HG03460 (cell line): ENCODE measurements around the gene CFAP47.
"Not testable (repeated sequence)": the region's sequence is repeated elsewhere in the genome, so short reads cannot be mapped to it uniquely, and the experiment has no call there.

ENCODE experiments used
- ATAC-seq: cut with Tn5 transposase; IDR thresholded peaks from one replicate; pipeline ENCODE4 v1.9.1; 2021; ENCODE audit not compliant: unreplicated experiment

The CFAP47 gene

DNA sequence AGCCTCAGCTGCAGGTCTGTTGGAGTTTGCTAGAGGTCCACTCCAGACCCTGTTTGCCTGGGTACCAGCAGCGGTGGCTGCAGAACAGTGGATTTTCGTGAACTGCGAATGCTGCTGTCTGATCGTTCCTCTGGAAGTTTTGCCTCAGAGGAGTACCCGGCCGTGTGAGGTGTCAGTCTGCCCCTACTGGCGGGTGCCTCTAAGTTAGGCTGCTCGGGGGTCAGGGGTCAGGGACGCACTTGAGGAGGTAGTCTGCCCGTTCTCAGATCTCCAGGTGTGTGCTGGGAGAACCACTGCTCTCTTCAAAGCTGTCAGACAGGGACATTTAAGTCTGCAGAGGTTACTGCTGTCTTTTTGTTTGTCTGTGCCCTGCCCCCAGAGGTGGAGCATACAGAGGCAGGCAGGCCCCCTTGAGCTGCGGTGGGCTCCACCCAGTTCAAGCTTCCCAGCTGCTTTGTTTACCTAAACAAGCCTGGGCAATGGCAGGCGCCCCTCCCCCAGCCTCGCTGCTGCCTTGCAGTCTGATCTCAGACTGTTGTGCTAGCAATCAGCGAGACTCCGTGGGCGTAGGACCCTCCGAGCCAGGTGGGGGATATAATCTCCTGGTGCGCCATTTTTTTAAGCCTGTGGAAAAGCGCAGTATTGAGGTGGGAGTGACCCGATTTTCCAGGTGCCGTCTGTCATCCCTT is 315.4 kb downstream of the CFAP47 start:
- not testable (repeated sequence) for ATAC-seq

GRCh38 chrX:36241397-36241796 is 321.9 kb downstream of the CFAP47 start:
- no peak for ATAC-seq

DNA sequence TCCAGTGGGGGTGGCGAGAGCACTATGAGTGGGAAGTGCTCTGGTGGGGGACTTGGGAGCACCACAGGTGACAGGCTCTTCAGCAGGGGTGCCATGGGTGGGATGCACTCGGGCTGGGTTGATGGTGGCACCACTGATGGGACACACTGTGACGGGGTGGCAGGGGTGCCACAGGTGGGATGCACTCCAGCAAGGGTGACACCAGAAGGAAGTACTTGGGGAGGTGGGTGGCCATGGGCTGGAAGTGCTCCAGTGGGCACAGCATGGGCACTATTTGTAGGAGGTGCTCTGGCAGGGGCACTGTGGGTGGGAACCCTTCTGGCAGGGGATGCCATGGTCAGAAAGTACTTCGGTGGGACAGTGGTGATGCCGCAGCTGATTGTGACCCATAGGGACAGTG is 346.6 kb downstream of the CFAP47 start:
- ATAC-seq, result no peak

GRCh38 chrX:36310136-36310535 is 390.6 kb downstream of the CFAP47 start:
- ATAC-seq, result no peak

DNA sequence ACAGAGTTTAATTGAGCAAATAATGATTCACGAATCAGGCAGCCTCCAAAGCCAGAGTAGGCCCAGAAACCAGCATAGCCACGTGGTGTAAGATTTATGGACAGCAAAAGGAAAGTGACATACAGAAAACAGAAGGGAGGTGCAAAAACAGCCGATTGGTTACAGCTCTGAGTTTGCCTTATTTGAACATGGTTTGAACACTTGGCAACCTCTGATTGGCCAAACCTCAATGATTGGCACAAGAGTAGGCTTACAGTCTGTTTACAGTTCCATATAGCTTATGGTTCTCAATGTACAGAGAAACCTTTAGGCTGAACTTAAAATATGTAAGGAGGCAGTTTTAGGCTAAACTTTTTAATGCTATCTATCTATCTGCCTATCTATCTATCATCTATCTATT is 394.8 kb downstream of the CFAP47 start:
- no peak for ATAC-seq

DNA sequence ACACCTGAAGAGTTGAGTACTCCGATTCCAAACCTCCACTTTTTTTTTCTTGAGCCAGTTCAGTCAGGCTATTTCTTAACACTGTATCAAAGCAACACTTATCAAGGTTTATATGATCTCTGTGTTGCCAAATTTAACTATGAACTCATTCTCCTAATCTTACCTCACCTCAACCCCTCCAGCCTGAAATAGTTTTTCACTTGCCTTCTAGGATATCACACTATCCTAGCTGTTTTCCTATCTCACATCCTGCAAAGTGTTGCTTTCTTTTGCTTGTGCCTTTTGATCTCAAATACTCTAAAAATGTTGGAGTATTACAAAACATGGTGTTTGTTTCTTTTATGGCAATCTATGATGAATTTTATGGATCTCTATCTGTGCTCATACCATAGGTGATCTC is 415.0 kb downstream of the CFAP47 start:
- no peak for ATAC-seq

DNA sequence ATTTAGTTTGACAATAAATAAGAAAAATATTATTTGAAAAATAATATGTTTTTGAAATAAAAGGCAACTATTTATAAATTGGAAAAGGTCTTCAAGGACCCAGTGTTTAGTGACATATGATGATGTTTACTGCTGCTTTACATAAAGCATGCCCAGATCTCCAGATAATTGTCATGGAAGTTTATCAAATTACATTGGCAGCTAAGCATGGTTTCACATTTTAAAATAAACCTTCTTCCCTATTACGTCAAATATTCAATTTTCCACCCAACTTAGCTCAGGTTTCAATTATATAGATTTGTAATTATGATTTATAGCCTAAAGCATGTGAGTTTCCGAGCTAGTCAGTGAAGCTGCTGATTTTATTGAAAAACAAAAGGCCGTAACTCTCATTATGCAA is 417.2 kb downstream of the CFAP47 start:
- ATAC-seq, result no peak

- ATAC-seq, result no peak
Observed at GRCh38 chrX:36344301-36344700, 424.8 kb downstream of the CFAP47 start.

DNA sequence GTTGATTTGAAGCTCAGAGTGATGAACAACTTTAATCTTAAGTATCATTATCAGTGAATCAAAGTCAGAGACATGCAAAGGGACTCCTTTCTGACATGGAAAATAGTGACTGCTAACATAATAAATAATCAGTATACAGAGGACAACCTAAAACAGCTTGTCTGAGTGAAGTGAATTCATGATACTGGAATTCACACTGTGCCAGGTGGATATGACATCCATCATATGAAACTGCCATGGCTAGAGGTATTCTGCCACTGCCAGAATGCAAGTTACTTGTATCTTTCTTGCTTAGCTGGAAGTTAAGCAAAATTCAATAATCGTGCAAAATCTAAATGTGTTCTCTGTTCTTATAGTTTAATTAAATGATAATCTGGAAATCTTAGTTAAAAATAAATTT is 429.0 kb downstream of the CFAP47 start:
- no peak for ATAC-seq

GRCh38 chrX:36357855-36358254 is 438.3 kb downstream of the CFAP47 start:
- no peak for ATAC-seq

DNA sequence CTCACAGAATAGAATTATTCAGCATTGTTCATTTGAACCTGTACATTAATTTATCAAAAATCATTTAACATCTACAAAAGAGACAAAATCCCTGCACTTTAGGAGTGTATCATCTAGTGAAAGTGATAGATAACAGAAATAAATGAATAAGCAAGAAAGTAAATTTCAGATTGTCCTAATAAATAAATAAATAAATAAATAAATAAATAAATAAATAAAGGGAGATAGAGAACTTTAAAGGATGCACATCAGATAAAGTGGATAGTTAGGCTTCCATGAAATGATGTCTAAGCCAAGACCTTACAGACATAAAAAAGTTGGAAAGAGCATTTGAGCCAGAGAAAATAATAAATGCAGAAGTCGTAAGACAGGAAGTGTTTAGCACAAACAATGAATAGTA is 444.7 kb downstream of the CFAP47 start:
- no peak for ATAC-seq

DNA sequence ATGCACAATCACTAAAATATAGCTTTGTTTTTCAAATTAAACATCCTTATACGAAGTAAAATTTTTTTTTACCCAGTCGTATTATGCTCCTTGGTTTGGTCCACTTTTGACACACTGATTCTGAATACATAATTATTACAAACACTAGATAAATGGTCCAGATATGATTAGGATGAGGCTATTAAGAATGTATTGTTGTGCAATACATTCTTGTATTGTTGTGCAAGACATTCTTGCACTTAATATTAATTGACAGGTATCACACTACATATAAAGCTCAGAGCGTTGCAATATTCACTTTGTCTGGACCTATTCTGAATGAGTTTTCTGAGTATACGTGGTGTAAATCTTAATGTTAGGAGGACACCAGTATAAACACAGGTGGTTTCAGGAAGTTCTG is 464.0 kb downstream of the CFAP47 start:
- no peak for ATAC-seq

GRCh38 chrX:36388901-36389300 is 469.4 kb downstream of the CFAP47 start:
- no peak for ATAC-seq

DNA sequence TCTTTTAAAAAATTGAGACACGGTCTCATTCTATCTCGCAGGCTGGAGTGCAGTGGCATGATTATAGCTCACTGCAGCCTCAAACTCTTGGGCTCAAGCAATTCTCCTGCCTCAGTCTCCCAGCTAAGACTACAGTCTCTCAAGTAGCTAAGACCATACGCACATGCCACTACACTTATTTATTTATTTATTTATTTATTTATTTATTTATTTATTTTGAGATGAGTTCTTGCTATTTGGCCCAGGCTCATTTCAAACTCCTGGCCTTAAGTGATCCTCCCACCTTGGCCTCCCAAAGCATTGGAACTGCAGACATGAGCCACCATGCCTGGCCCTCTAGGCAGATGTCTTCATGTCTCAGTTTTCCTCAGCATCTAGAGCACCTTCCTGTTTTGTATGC is 482.2 kb downstream of the CFAP47 start:
- no peak for ATAC-seq

- ATAC-seq, result no peak
Observed at GRCh38 chrX:36407836-36408235, 488.3 kb downstream of the CFAP47 start.

DNA sequence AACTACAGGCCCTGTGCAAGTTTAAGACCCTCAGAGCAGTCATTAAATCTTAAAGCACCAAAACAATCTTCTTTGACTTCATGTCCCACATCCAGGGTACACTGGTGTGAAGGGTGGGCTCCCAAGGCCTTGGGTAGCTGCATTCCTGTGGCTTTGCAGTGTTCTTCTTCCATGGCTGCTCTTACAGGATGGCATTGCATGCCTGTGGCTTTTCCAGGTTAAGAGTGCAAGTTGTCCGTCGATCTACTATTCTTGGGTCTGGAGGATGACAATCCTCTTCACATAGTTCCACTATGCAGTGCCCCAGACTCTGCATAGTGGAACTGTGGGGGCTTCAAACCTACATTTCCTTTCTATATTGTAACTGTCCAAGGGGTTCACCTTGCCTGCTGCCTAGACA is 494.5 kb downstream of the CFAP47 start:
- no peak for ATAC-seq

DNA sequence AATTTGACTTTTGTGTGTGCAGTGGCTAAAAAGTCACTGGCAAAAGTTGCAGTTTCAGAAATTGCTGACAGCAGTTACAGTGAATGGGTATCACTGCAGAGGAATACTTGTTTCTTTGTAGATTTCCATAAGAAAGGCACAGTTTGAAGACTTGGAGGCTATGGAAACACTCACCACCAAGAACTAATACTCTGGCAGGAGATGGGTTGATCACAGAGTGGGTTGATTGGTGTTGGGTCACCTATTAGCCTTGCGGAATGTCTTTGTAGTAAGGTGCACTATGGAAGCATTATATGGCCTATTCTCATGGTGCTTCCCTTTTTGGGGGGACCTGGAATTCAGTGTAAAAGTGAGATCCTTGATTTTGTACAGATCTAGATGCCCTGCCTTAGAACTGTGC is 502.8 kb downstream of the CFAP47 start:
- ATAC-seq, result no peak

DNA sequence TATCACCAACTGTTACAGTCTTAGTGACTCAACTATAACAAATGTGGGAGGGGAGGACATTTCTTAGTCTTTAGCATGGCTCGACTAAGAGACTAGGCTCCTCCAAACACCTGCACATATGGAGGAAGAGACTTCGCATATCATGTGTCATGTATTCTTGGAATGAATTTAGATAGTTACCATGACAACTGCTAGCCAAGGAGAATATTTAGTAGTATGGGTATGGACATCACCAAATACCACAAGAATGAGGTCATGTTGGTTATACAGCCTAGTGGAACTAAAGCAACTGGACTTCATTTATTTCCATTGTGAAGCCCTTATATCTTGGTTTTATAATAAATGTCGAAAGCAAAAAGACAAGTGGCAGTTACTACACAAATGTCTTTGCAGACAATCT is 512.3 kb downstream of the CFAP47 start:
- no peak for ATAC-seq

DNA sequence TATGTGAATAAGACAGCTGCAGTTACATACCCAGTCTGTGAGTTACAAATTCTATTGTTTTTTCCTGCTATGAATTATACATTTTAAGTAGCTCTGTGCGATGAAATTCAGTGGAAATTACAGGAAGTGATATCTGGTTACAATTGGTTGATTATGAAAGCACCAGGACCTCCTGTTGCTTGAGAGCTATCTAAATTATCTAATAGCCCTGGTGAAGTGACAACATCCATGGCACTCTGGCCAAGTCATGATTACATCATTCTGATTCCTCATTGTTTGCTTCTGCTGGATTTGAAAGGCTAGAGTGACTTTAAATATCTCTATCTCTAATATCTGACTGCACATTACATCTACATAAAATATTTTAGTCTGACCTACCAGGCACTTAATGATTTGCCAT is 515.0 kb downstream of the CFAP47 start:
- ATAC-seq, result no peak
